ENCODE measurements around the gene HDAC11. TPM values are rescaled to one million over a fixed set of nuclear protein-coding genes. Genes with fewer than 3 reads are reported as not detected.

The HDAC11 gene
- total RNA-seq, 2 experiments from 2014 or later = 0.74 to 1.1 TPM

- H3K9me3 ChIP-seq (ENCODE audit: low read length) = no peaks in the 10 kb centered on the region
- H3K4me2 ChIP-seq (ENCODE audit: low read length) = no peak overlapping the region
- no peak for TF ChIP-seq CTCF (conservative IDR thresholded peaks at IDR 0.05; ENCODE audit: low read length)
- no peak for TF ChIP-seq EZH2phosphoT487 (IDR thresholded peaks at IDR 0.05; ENCODE audit: borderline replicate concordance, low read depth, low read length)
- H3K36me3 ChIP-seq (ENCODE audit: insufficient read depth, low read length) = no peaks in the 10 kb centered on the region
- no peak for DNase-seq (ENCODE audit: low spot score)
- ChIA-PET CTCF (ENCODE audit: unreplicated experiment) (no interaction called here), POLR2A (interaction anchor here (0.7 kb wide), 1 partner anchor 13 kb away, joined by 3 read pairs; no protein-coding TSS in a partner anchor)
- H2AFZ ChIP-seq (ENCODE audit: low read length) = no peak overlapping the region
- no peak overlapping the region for H3K4me3 ChIP-seq (ENCODE audit: low read depth, low read length, poor library complexity, severe bottlenecking)
- H3K9me2 ChIP-seq (ENCODE audit: insufficient read depth, low read length) = no peaks in the 10 kb centered on the region
- BruUV-seq (replicated peaks) = no TSS peak
- H4K20me1 ChIP-seq (ENCODE audit: insufficient read depth, low read length) = no peaks in the 10 kb centered on the region; the same call in 1 of the 2 replicates
- H3K27ac ChIP-seq (ENCODE audit: low read depth, low read length, poor library complexity, severe bottlenecking) = no peak overlapping the region
- no peaks in the 10 kb centered on the region for H3K4me1 ChIP-seq (ENCODE audit: insufficient read depth, low read length, poor library complexity, severe bottlenecking)
- intact Hi-C loops (cut with micrococcal nuclease; ENCODE audit: unreplicated experiment) = no loop called here
- H3K79me2 ChIP-seq (ENCODE audit: insufficient read depth, low read depth, low read length) = no peaks in the 10 kb centered on the region
These were observed 45.9 kb downstream of the HDAC11 start for GRCh38 chr3:13525827-13526625.

- no peaks in the 10 kb centered on the region for H3K4me1 ChIP-seq (ENCODE audit: insufficient read depth, low read length, poor library complexity, severe bottlenecking)
- no peak for DNase-seq (ENCODE audit: low spot score)
- intact Hi-C loops (cut with micrococcal nuclease; ENCODE audit: unreplicated experiment) = no loop called here
- no TSS peak for BruUV-seq (replicated peaks)
- no peaks in the 10 kb centered on the region for H3K9me3 ChIP-seq (ENCODE audit: low read length)
- no peaks in the 10 kb centered on the region for H3K79me2 ChIP-seq (ENCODE audit: insufficient read depth, low read depth, low read length)
- no peaks in the 10 kb centered on the region for H3K36me3 ChIP-seq (ENCODE audit: insufficient read depth, low read length)
- ChIA-PET POLR2A (no interaction called here), CTCF (ENCODE audit: unreplicated experiment) (no interaction called here)
- no peaks in the 10 kb centered on the region for H3K9me2 ChIP-seq (ENCODE audit: insufficient read depth, low read length)
- no peak overlapping the region for H2AFZ ChIP-seq (ENCODE audit: low read length)
- H4K20me1 ChIP-seq (ENCODE audit: insufficient read depth, low read length) = no peaks in the 10 kb centered on the region; the same call in 1 of the 2 replicates
- no peak overlapping the region for H3K4me3 ChIP-seq (ENCODE audit: low read depth, low read length, poor library complexity, severe bottlenecking)
- no peak for TF ChIP-seq CTCF (conservative IDR thresholded peaks at IDR 0.05; ENCODE audit: low read length)
- TF ChIP-seq EZH2phosphoT487 (IDR thresholded peaks at IDR 0.05; ENCODE audit: borderline replicate concordance, low read depth, low read length) = no peak
- no peak overlapping the region for H3K4me2 ChIP-seq (ENCODE audit: low read length)
- H3K27ac ChIP-seq (ENCODE audit: low read depth, low read length, poor library complexity, severe bottlenecking) = no peak overlapping the region
These were observed 46.5 kb downstream of the HDAC11 start for GRCh38 chr3:13526626-13526949.

GRCh38 chr3:13528217-13528867 is 48.2 kb downstream of the HDAC11 start:
- H3K36me3 ChIP-seq (ENCODE audit: insufficient read depth, low read length) = no peaks in the 10 kb centered on the region

More at GRCh38 chr3:13528217-13528867, 48.2 kb downstream of the HDAC11 start:
- ChIA-PET POLR2A (no interaction called here), CTCF (ENCODE audit: unreplicated experiment) (no interaction called here)
- Histone ChIP-seq H3K27ac (ENCODE audit: low read depth, low read length, poor library complexity, severe bottlenecking) (no peak overlapping the region), H4K20me1 (ENCODE audit: insufficient read depth, low read length) (no peaks in the 10 kb centered on the region; the same call in 1 of the 2 replicates), H2AFZ (ENCODE audit: low read length) (no peak overlapping the region), H3K9me2 (ENCODE audit: insufficient read depth, low read length) (no peaks in the 10 kb centered on the region), H3K4me3 (ENCODE audit: low read depth, low read length, poor library complexity, severe bottlenecking) (no peak overlapping the region), H3K4me1 (ENCODE audit: insufficient read depth, low read length, poor library complexity, severe bottlenecking) (no peaks in the 10 kb centered on the region), H3K4me2 (ENCODE audit: low read length) (no peak overlapping the region), H3K79me2 (ENCODE audit: insufficient read depth, low read depth, low read length) (no peaks in the 10 kb centered on the region), H3K9me3 (ENCODE audit: low read length) (no peaks in the 10 kb centered on the region)
- no TSS peak for BruUV-seq (replicated peaks)
- no peak for DNase-seq (ENCODE audit: low spot score)
- intact Hi-C loops (cut with micrococcal nuclease; ENCODE audit: unreplicated experiment) = no loop called here
- TF ChIP-seq CTCF (conservative IDR thresholded peaks at IDR 0.05; ENCODE audit: low read length) = no peak; the same call in 1 of the 2 replicates
- TF ChIP-seq EZH2phosphoT487 (IDR thresholded peaks at IDR 0.05; ENCODE audit: borderline replicate concordance, low read depth, low read length) = no peak

Data from OCI-LY7 (cell line).